GM21576 (cell line): Measurements from ENCODE around the gene RBL1.
A peak's percentile ranks its signal among the peaks of the same experiment; 100 is the strongest.
"Not testable (repeated sequence)": the region's sequence is repeated elsewhere in the genome, so short reads cannot be mapped to it uniquely, and the experiment has no call there.

ENCODE experiments used
- ATAC-seq: cut with Tn5 transposase; IDR thresholded peaks from one replicate; pipeline ENCODE4 v1.9.1; 2021; ENCODE audit warnings: mild to moderate bottlenecking, moderate library complexity; ENCODE audit not compliant: unreplicated experiment

The RBL1 gene

DNA sequence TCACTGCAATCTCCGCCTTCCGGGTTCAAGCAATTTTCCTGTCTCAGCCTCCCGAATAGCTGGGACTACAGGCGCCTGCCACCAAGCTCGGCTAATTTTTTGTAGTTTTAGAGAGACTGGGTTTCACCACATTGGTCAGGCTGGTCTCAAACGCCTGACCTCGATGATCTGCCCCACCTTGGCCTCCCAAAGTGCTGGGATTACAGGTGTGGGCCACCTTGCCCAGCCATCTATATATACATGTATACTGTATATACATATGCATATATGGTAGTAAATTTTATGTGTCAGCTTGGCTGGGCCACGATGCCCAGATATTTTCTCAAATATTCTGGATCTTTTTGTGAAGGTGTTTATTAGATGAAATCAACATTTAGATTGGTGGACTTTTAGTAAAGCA is 18.8 kb downstream of the RBL1 start:
- no peak for ATAC-seq

GRCh38 chr20:37075932-37076685 is 19.7 kb downstream of the RBL1 start:
- ATAC-seq: no peak

GRCh38 chr20:37072293-37073196 is 23.3 kb downstream of the RBL1 start:
- ATAC-seq: no peak

- no peak for ATAC-seq
Measured at GRCh38 chr20:37071481-37071911, 24.3 kb downstream of the RBL1 start.

DNA sequence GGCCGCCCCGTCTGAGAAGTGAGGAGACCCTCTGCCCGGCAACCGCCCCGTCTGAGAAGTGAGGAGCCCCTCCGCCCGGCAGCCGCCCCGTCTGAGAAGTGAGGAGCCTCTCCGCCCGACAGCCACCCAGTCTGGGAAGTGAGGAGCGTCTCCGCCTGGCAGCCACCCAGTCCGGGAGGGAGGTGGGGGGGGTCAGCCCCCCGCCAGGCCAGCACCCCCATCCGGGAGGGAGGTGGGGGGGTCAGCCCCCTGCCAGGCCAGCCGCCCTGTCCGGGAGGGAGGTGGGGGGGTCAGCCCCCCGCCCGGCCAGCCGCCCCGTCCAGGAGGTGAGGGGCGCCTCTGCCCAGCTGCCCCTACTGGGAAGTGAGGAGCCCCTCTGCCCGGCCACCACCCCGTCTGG is 26.2 kb downstream of the RBL1 start:
- ATAC-seq: not testable (repeated sequence)

GRCh38 chr20:37066168-37066567 is 29.6 kb downstream of the RBL1 start:
- ATAC-seq: no peak

DNA sequence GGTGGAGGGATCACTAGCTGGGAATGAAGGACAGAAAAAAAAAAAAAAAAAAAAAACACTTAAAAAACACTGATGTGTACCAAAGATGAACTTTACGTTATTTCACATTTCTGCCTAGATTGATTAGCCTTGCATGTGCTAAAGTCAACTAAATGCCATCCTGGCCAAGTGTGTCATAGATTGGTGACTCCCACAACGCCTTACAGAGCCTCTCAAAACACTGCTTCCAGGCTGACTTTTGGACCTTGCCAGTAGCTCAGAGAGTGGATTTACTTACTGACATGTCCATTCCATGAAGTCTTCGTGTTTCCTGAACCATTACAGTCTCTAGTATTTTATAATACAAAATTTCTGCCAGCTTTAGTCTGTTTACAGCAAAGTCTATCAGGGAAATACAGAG is 40.5 kb downstream of the RBL1 start:
- ATAC-seq: no peak

DNA sequence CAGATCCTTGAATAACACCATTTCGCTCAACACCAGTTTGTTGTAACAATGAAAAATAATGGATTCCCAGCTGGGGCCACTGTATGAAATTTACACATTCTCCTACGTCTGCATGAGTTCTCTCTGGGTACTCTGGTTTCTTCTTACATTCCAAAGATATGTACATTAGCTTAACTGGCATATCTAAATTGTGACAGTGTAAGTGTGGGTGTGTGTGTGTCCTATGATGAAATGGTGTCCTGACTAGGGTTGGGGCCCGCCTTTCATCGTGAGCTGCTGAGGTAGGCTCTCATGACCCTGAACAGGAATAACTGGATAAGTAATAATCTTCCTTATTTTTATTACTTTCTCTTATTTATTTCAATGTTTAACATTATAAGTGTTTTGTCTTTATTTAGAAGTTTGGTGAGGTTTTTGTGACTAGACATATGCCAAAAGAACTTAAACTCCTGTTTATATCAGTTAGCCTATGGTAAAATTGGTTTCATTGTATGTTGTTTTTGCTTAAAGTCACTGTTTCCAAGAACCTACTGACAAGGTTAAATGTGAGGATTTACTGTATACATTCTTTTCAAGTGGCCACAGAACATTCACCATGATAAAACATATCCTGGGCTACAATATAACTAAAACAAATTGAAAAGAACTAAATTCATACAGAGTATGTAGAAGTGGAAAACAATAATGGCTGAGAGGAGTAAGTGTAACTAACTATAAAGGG is 42.4 kb downstream of the RBL1 start:
- ATAC-seq: no peak

GRCh38 chr20:37042986-37043972 is 52.5 kb downstream of the RBL1 start:
- peak; percentile 58 for ATAC-seq

- not testable (repeated sequence) for ATAC-seq
Measured at GRCh38 chr20:37039366-37039765, 56.4 kb downstream of the RBL1 start.

- ATAC-seq: no peak
Measured at GRCh38 chr20:37032077-37032476, 63.7 kb downstream of the RBL1 start.

- ATAC-seq: no peak
Measured at GRCh38 chr20:37020636-37021035, 75.2 kb downstream of the RBL1 start.

GRCh38 chr20:37012631-37013030 is 83.2 kb downstream of the RBL1 start:
- not testable (repeated sequence) for ATAC-seq

- ATAC-seq: not testable (repeated sequence)
Measured at GRCh38 chr20:37011858-37012257, 83.9 kb downstream of the RBL1 start.

DNA sequence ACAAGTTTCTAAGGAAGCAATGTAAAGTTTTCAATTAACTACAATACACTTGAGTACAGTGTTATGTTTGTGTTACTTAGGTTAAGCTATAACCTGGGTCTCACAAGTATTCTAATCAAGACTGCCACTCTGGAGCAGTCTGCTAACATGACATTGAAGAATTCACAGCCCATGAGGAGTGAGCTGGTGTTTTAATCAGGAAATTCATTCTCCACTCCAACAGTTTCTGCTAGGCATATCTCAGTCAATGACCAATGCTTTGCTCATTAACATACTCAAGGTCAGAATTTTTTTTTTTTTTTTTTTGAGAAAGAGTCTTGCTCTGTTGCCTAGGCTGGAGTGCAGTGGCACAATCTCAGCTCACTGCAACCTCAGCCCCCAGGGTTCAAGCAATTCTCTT is 84.7 kb downstream of the RBL1 start:
- ATAC-seq: no peak

DNA sequence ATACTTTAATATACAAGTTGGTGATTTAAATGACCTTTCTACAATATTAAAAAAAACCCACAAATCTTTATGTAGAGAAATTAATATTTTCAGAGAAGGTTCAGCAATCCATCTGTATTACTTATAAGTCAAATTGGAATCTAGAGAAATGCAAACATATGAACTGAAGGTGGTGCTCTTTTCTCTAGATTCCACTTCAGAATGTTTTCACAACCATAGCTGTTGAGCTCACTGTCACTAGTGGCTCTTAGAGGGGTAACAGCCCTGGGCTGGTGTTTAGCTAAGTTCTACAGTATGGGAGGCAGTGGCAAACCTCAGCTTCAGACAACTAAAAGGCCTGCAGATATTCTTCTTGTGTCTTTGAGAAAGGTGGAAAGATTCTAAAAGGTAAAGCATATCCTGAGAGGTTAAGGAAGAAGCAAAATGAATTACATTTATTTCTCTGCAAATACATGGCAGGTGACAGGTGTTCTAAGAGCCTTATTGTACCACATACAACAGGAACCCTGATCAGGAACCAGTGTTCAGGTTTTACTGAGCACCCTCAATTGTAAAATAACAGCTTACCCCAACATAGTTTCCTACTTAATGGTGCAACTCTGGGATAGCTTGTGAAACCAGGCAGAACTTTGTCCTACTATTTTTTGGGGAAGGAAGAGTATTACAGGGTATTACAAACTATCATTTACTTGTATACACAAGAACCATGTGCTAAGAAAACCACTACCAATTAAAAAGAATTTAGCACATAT is 87.7 kb downstream of the RBL1 start:
- ATAC-seq: no peak

- ATAC-seq: not testable (repeated sequence)
Measured at GRCh38 chr20:37005062-37005942, 90.5 kb downstream of the RBL1 start.

- ATAC-seq: not testable (repeated sequence)
Measured at GRCh38 chr20:37001634-37002033, 94.2 kb downstream of the RBL1 start.
